Smooth muscle cell (in vitro differentiated cells): Measurements from ENCODE around the gene LIAS. TPM values are rescaled to one million over a fixed set of nuclear protein-coding genes. Genes with fewer than 3 reads are reported as not detected.

Experiments used
- DNase-seq: peaks from one replicate; lab custom pipeline; 2025; ENCODE audit not compliant: unreplicated experiment; lab: John Stamatoyannopoulos, UW
- H2AFZ ChIP-seq: fragments of 200-600 bp; sonication (generic); 2 replicates; pipeline ENCODE4 v1.6.0; 2016; ENCODE audit warnings: antibody characterized with exemption, low read depth, mild to moderate bottlenecking
- H3F3A ChIP-seq: fragments of 200-600 bp; sonication (generic); 2 replicates; pipeline ENCODE4 v1.6.0; 2017; ENCODE audit warnings: antibody characterized with exemption, low read depth
- H3K27ac ChIP-seq: fragments of 200-600 bp; sonication (generic); 2 replicates; pipeline ENCODE4 v1.5.1; 2016; ENCODE audit warnings: low read depth, mild to moderate bottlenecking
- H3K27me3 ChIP-seq: fragments of 200-600 bp; sonication (generic); 2 replicates; pipeline ENCODE4 v1.6.1; 2016; ENCODE audit warnings: low read depth, mild to moderate bottlenecking
- H3K36me3 ChIP-seq: fragments of 200-600 bp; sonication (generic); 2 replicates; pipeline ENCODE4 v1.5.1; 2016; ENCODE audit warnings: low read depth
- H3K4me1 ChIP-seq: fragments of 200-600 bp; sonication (generic); 2 replicates; pipeline ENCODE4 v1.5.1; 2016; ENCODE audit warnings: low read depth
- H3K4me2 ChIP-seq: fragments of 200-600 bp; sonication (generic); 2 replicates; pipeline ENCODE4 v1.6.0; 2016; ENCODE audit warnings: mild to moderate bottlenecking
- H3K4me3 ChIP-seq: fragments of 200-600 bp; sonication (generic); 2 replicates; pipeline ENCODE4 v1.5.1; 2016; ENCODE audit warnings: mild to moderate bottlenecking
- H3K79me2 ChIP-seq: fragments of 200-600 bp; sonication (generic); 2 replicates; pipeline ENCODE4 v1.6.0; 2016; ENCODE audit warnings: low read depth, mild to moderate bottlenecking
- H3K9ac ChIP-seq: fragments of 200-600 bp; sonication (generic); 2 replicates; pipeline ENCODE4 v1.6.0; 2016; ENCODE audit warnings: low read depth
- H3K9me3 ChIP-seq: fragments of 200-600 bp; sonication (generic); replicated peaks from 2 replicates; pipeline ENCODE4 v1.5.1; 2016; ENCODE audit warnings: low read depth
- H4K20me1 ChIP-seq: fragments of 200-600 bp; sonication (generic); 2 replicates; pipeline ENCODE4 v1.6.0; 2016; ENCODE audit warnings: low read depth
- WGBS: methylation state at CpG from one replicate; pipeline ENCODE4 v1.1.7; 2016; ENCODE audit warnings: low lambda C conversion rate; 5-methylcytosine and 5-hydroxymethylcytosine counted together
- polyA plus RNA-seq: library from polyadenylated mRNA; unstranded; fragments of >200 nt; fragmentation: Nextera tagmentation; extraction: Ambion mirVana; gene quantifications from 2 replicates; pipeline ENCODE4 v1.2.1, GENCODE V29; 2016
- total RNA-seq: library from RNA; depleted of rRNA; stranded (reverse); fragments of >200 nt; gene quantifications from 2 replicates; pipeline ENCODE4 v1.2.3, GENCODE V29; 2014
- TF ChIP-seq, protein P1 (sequence below): fragments of 200-600 bp; sonication (generic); IDR thresholded peaks from 2 replicates; pipeline ENCODE4 v1.5.1; 2017; ENCODE audit warnings: borderline replicate concordance, mild to moderate bottlenecking, antibody characterized with exemption; ENCODE audit not compliant: insufficient read depth, poor library complexity, severe bottlenecking

LIAS gene
- total and polyA plus RNA-seq, 2 experiments from 2014 or later, result 6.6 to 10.5 TPM

DNA sequence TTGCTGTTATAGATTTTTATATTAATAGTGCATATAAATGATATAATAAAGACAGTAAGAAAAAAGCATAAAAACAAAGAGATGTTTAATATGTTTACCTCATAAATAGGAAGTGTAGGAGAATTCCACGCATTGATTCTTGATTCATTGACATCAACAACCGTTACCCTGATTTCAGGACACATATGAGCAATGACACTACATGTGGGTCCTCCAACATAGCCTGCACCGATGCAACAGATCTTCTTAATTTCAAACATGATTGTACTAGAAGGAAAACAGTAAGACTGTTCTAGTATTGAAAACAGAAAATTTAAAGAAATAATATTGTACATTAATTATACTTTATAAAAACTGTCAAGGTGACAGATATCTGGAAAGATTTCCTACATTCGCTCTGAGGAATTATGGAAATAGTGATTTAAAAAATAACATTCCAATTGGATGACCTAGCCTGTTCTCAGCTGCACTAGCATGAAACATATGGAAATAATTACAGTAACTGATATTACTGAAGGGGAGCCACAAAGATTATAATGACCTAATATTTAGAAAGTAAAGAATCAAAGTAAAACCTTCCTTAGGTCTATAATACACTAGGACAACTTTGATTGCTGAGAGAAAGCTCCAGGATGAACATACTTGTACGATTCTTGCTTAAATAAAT is 62.5 kb downstream of the LIAS start:
- peak overlapping the region; percentile 67 for H3K27ac ChIP-seq

DNA sequence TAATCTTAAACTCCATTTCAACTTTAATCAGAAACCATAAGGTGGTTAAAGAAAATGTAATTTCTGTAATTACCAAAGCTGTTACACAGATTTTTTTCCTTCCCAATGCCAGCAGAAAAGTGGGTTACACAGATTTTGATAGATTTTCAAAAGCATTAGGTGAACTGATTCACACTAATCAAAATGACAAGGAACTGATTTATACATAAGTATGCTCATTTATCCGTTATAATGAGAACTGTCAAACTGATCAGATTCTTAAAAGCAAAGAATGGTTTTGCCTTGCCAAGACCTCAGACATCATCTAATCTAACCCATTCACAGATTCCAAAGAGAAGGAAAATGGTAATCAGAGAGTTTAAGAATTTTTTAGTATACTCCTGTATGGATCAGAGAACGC is 63.2 kb downstream of the LIAS start:
- Histone ChIP-seq H4K20me1 (peaks cover 93% of the 10 kb centered on the region), H3F3A (no peaks in the 10 kb centered on the region), H3K79me2 (peaks cover 100% of the 10 kb centered on the region), H3K27me3 (no peaks in the 10 kb centered on the region), H3K4me3 (no peak overlapping the region), H3K9ac (peak overlapping the region; percentile 44), H3K36me3 (no peaks in the 10 kb centered on the region), H3K27ac (peak overlapping the region; percentile 67), H3K4me2 (peak overlapping the region; percentile 65), H3K4me1 (peaks cover 7% of the 10 kb centered on the region), H2AFZ (no peak overlapping the region), H3K9me3 (no peaks in the 10 kb centered on the region)
- 95% methylated on average over 2 of the region's 2 CpGs for WGBS
- no peak for DNase-seq
- TF ChIP-seq, protein P1, sequence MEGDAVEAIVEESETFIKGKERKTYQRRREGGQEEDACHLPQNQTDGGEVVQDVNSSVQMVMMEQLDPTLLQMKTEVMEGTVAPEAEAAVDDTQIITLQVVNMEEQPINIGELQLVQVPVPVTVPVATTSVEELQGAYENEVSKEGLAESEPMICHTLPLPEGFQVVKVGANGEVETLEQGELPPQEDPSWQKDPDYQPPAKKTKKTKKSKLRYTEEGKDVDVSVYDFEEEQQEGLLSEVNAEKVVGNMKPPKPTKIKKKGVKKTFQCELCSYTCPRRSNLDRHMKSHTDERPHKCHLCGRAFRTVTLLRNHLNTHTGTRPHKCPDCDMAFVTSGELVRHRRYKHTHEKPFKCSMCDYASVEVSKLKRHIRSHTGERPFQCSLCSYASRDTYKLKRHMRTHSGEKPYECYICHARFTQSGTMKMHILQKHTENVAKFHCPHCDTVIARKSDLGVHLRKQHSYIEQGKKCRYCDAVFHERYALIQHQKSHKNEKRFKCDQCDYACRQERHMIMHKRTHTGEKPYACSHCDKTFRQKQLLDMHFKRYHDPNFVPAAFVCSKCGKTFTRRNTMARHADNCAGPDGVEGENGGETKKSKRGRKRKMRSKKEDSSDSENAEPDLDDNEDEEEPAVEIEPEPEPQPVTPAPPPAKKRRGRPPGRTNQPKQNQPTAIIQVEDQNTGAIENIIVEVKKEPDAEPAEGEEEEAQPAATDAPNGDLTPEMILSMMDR, result no peak

More for the DNA sequence above, 62.5 kb downstream of the LIAS start:
- WGBS, result 75% methylated on average over 5 of the region's 5 CpGs
- Histone ChIP-seq H4K20me1 (peaks cover 98% of the 10 kb centered on the region), H3K79me2 (peaks cover 99% of the 10 kb centered on the region), H3K27me3 (no peaks in the 10 kb centered on the region), H3K36me3 (no peaks in the 10 kb centered on the region), H3K9me3 (no peaks in the 10 kb centered on the region), H3K9ac (peak overlapping the region; percentile 44), H3K4me2 (peak overlapping the region; percentile 65), H2AFZ (no peak overlapping the region), H3K4me3 (no peak overlapping the region), H3F3A (no peaks in the 10 kb centered on the region), H3K4me1 (peaks cover 7% of the 10 kb centered on the region)
- no peak for DNase-seq
- TF ChIP-seq, protein P1, result no peak

DNA sequence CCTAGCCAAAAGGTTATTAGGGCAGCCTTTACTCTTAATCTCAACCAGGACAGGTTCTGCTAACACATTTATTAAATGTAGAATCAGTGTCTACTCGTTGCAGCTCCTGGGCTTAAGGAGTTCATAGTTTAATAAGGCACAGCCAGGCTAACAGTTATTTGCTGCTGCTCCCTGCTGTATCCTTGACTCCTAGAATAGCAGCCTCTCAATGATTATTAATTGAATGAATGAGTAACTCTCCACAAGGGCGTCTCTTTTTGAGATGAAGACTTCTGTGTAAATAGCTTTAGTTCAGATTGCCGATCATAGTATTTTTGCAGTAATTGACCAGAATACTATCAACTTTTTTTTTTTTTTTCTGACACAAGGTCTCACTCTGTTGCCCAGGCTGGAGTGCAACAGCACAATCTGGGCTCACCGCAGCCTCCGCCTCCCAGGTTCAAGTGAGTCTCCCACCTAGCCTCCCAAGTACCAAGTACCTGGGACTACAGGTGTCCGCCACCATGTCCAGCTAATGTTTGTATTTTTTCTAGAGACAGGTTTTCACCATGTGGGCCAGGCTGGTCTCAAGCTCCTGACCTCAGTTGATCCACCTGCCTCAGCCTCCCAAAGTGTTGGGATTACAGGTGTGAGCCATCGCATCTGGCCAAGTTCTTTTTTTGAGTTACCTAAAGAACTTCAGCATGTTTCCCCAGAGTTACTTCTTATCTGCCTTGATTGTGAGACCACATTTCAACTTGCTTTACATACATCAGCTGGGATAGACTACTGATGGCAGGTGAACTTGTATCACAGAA is 65.5 kb downstream of the LIAS start:
- Histone ChIP-seq H3K9ac (no peak overlapping the region), H3K4me3 (peak overlapping the region; percentile 74), H3K9me3 (no peaks in the 10 kb centered on the region), H3K4me2 (peak overlapping the region; percentile 87), H3F3A (no peaks in the 10 kb centered on the region), H3K79me2 (peaks cover 88% of the 10 kb centered on the region), H4K20me1 (peaks cover 71% of the 10 kb centered on the region), H3K4me1 (peaks cover 14% of the 10 kb centered on the region), H3K27me3 (no peaks in the 10 kb centered on the region), H2AFZ (no peak overlapping the region), H3K27ac (no peak overlapping the region), H3K36me3 (no peaks in the 10 kb centered on the region)
- 89% methylated on average over 7 of the region's 7 CpGs for WGBS
- TF ChIP-seq, protein P1, result no peak
- DNase-seq, result no peak
